Measurements from ENCODE around the gene ACP3.
A peak's percentile ranks its signal among the peaks of the same experiment; 100 is the strongest.
"Not testable (repeated sequence)": the region's sequence is repeated elsewhere in the genome, so short reads cannot be mapped to it uniquely, and the experiment has no call there.

ACP3 gene

GRCh38 chr3:132368962-132369361, 51.8 kb downstream of the ACP3 start:
- no peak for DNase-seq

- not testable (repeated sequence) for DNase-seq
Observed at GRCh38 chr3:132376945-132377354, 59.7 kb downstream of the ACP3 start.

GRCh38 chr3:132378048-132378762, 61.0 kb downstream of the ACP3 start:
- no peak for DNase-seq

- no peak for DNase-seq
Observed at GRCh38 chr3:132378846-132379245, 61.6 kb downstream of the ACP3 start.

GRCh38 chr3:132380920-132381319, 63.7 kb downstream of the ACP3 start:
- DNase-seq = no peak

- DNase-seq = no peak
Observed at GRCh38 chr3:132381348-132381944, 64.2 kb downstream of the ACP3 start.

GRCh38 chr3:132382267-132382666, 65.1 kb downstream of the ACP3 start:
- no peak for DNase-seq

GRCh38 chr3:132382688-132383194, 65.5 kb downstream of the ACP3 start:
- no peak for DNase-seq

- no peak for DNase-seq
Observed at GRCh38 chr3:132386259-132386658, 69.1 kb downstream of the ACP3 start.

- DNase-seq = not testable (repeated sequence)
Observed at GRCh38 chr3:132392675-132393074, 75.5 kb downstream of the ACP3 start.

GRCh38 chr3:132394320-132394719, 77.1 kb downstream of the ACP3 start:
- no peak for DNase-seq

- DNase-seq = no peak
Observed at GRCh38 chr3:132395126-132395525, 77.9 kb downstream of the ACP3 start.

GRCh38 chr3:132396255-132396654, 79.0 kb downstream of the ACP3 start:
- DNase-seq = no peak

GRCh38 chr3:132396776-132397175, 79.6 kb downstream of the ACP3 start:
- not testable (repeated sequence) for DNase-seq

- peak in 2 of 6 experiments; percentile 2 to 10 for DNase-seq
Observed at GRCh38 chr3:132399054-132399929, 82.1 kb downstream of the ACP3 start.

- no peak for DNase-seq
Observed at GRCh38 chr3:132401255-132401654, 84.0 kb downstream of the ACP3 start.

- DNase-seq = no peak
Observed at GRCh38 chr3:132404276-132404675, 87.1 kb downstream of the ACP3 start.

- DNase-seq = no peak
Observed at GRCh38 chr3:132405188-132405587, 88.0 kb downstream of the ACP3 start.

GRCh38 chr3:132405609-132406299, 88.5 kb downstream of the ACP3 start:
- DNase-seq = no peak

GRCh38 chr3:132406587-132406986, 89.4 kb downstream of the ACP3 start:
- DNase-seq = no peak

GRCh38 chr3:132407025-132407424, 89.8 kb downstream of the ACP3 start:
- DNase-seq = no peak
